ENCODE measurements around the gene ANTKMT. TPM values are rescaled to one million over a fixed set of nuclear protein-coding genes. Genes with fewer than 3 reads are reported as not detected.

The ANTKMT gene
- total and polyA plus RNA-seq, 2 of the 8 experiments (the other 6 are each of a cell fraction or from before 2014, with no cell fraction given) = 26.5 to 26.6 TPM

- TF ChIP-seq TAF1 (IDR thresholded peaks at IDR 0.05; ENCODE audit: low read depth, low read length) (no peak), NRF1 (IDR thresholded peaks at IDR 0.05; ENCODE audit: low read depth, low read length) (no peak), CHD2 (IDR thresholded peaks at IDR 0.05; ENCODE audit: low read length) (no peak), SP4 (IDR thresholded peaks at IDR 0.05; ENCODE audit: low read length) (no peak)
Measured at GRCh38 chr16:681746-682427, 39.1 kb upstream of the ANTKMT start (continued).
